H9 (cell line): ENCODE results near the gene C7orf57. TPM values are rescaled to one million over a fixed set of nuclear protein-coding genes. Genes with fewer than 3 reads are reported as not detected.

Experiments used
- DNase-seq: peaks from one replicate; pipeline ENCODE4 v3.0.0-alpha.2; 2017
- H2AFZ ChIP-seq: one replicate; pipeline ENCODE4 v1.6.1; 2013; ENCODE audit warnings: mild to moderate bottlenecking, low read length, control low read depth, moderate library complexity
- H2AK5ac ChIP-seq: 2 replicates; pipeline ENCODE4 v1.6.1; 2013; ENCODE audit warnings: low read length, control low read depth, mixed read lengths; ENCODE audit not compliant: insufficient read length
- H2BK120ac ChIP-seq: one replicate; pipeline ENCODE4 v1.6.1; 2013; ENCODE audit warnings: low read depth, mild to moderate bottlenecking, low read length, control low read depth, inconsistent platforms; ENCODE audit not compliant: poor library complexity, severe bottlenecking
- H2BK12ac ChIP-seq: 2 replicates; pipeline ENCODE4 v1.6.1; 2013; ENCODE audit warnings: low read length, control low read depth, mixed read lengths, low read depth; ENCODE audit not compliant: insufficient read length
- H2BK15ac ChIP-seq: 2 replicates; pipeline ENCODE4 v1.6.1; 2013; ENCODE audit warnings: low read depth, low read length, control low read depth
- H2BK20ac ChIP-seq: one replicate; pipeline ENCODE4 v1.6.1; 2013; ENCODE audit warnings: low read depth, mild to moderate bottlenecking, low read length, control low read depth, inconsistent platforms; ENCODE audit not compliant: poor library complexity, severe bottlenecking
- H2BK5ac ChIP-seq: 2 replicates; pipeline ENCODE4 v1.6.1; 2013; ENCODE audit warnings: low read length, control low read depth, mixed read lengths; ENCODE audit not compliant: insufficient read length
- H3K14ac ChIP-seq: 2 replicates; pipeline ENCODE4 v1.6.1; 2013; ENCODE audit warnings: low read length, control low read depth; ENCODE audit not compliant: insufficient read depth
- H3K18ac ChIP-seq: 2 replicates; pipeline ENCODE4 v1.6.1; 2013; ENCODE audit warnings: low read depth, mild to moderate bottlenecking, mixed read lengths, low read length, control low read depth; ENCODE audit not compliant: insufficient read length
- H3K23ac ChIP-seq: 2 replicates; pipeline ENCODE4 v1.6.1; 2013; ENCODE audit warnings: low read length, control low read depth, mixed read lengths, low read depth; ENCODE audit not compliant: insufficient read length
- H3K23me2 ChIP-seq: 2 replicates; pipeline ENCODE4 v1.6.1; 2013; ENCODE audit warnings: low read depth, mild to moderate bottlenecking, mixed read lengths, low read length, control low read depth; ENCODE audit not compliant: insufficient read length, poor library complexity, severe bottlenecking
- H3K27ac ChIP-seq: 2 replicates; pipeline ENCODE4 v1.5.1; 2013; ENCODE audit warnings: low read length, control low read depth, mixed read lengths, low read depth; ENCODE audit not compliant: insufficient read length
- H3K27me3 ChIP-seq: 2 replicates; pipeline ENCODE4 v1.6.1; 2013; ENCODE audit warnings: low read length, control low read depth, inconsistent platforms; ENCODE audit not compliant: insufficient read depth
- H3K4ac ChIP-seq: 2 replicates; pipeline ENCODE4 v1.6.1; 2013; ENCODE audit warnings: low read depth, mild to moderate bottlenecking, control low read depth, inconsistent platforms, low read length, moderate library complexity
- H3K4me1 ChIP-seq: 2 replicates; pipeline ENCODE4 v1.6.1; 2013; ENCODE audit warnings: low read length, control low read depth, inconsistent platforms; ENCODE audit not compliant: insufficient read depth
- H3K4me2 ChIP-seq: 2 replicates; pipeline ENCODE4 v1.6.1; 2013; ENCODE audit warnings: low read length, control low read depth, mixed read lengths; ENCODE audit not compliant: insufficient read length, insufficient read depth
- H3K56ac ChIP-seq: 2 replicates; pipeline ENCODE4 v1.6.1; 2013; ENCODE audit warnings: low read depth, mild to moderate bottlenecking, mixed read lengths, low read length, control low read depth; ENCODE audit not compliant: insufficient read length
- H3K79me1 ChIP-seq: 2 replicates; pipeline ENCODE4 v1.6.1; 2013; ENCODE audit warnings: low read depth, mild to moderate bottlenecking, moderate library complexity, low read length, control low read depth, inconsistent platforms; ENCODE audit not compliant: insufficient read depth, poor library complexity, severe bottlenecking
- H3K79me2 ChIP-seq: 2 replicates; pipeline ENCODE4 v1.6.1; 2013; ENCODE audit warnings: low read length, control low read depth, inconsistent platforms; ENCODE audit not compliant: insufficient read depth
- H3K9ac ChIP-seq: 2 replicates; pipeline ENCODE4 v1.6.1; 2013; ENCODE audit warnings: low read length, control low read depth, mixed read lengths; ENCODE audit not compliant: insufficient read length; ENCODE audit errors: extremely low read depth
- H3K9me3 ChIP-seq: one replicate; pipeline ENCODE4 v1.6.1; 2013; ENCODE audit warnings: low read depth, low read length, inconsistent platforms; ENCODE audit not compliant: control insufficient read depth
- H3T11ph ChIP-seq: one replicate; pipeline ENCODE4 v1.6.1; 2013; ENCODE audit warnings: mild to moderate bottlenecking, low read length, control low read depth, inconsistent platforms
- H4K20me1 ChIP-seq: one replicate; pipeline ENCODE4 v1.6.1; 2013; ENCODE audit not compliant: control insufficient read depth, insufficient read length, insufficient read depth
- H4K5ac ChIP-seq: 2 replicates; pipeline ENCODE4 v1.6.1; 2013; ENCODE audit warnings: low read depth, mild to moderate bottlenecking, mixed read lengths, low read length, control low read depth; ENCODE audit not compliant: insufficient read length
- H4K8ac ChIP-seq: replicated peaks from 2 replicates; pipeline ENCODE4 v1.6.1; 2013; ENCODE audit warnings: low read length, control low read depth, mixed read lengths, low read depth; ENCODE audit not compliant: insufficient read length
- H4K91ac ChIP-seq: 2 replicates; pipeline ENCODE4 v1.6.1; 2013; ENCODE audit warnings: low read depth, mild to moderate bottlenecking, moderate library complexity, mixed read lengths, low read length, control low read depth; ENCODE audit not compliant: insufficient read length
- H3K27ac Mint-ChIP-seq, 3 experiments: 2 replicates in 2 of 3; 3 replicates in 1 of 3; pipeline ENCODE4 v1.8.0; 2020 to 2021; ENCODE audit warnings: mixed read lengths in 3 of 3, mild to moderate bottlenecking in 1 of 3, moderate library complexity in 1 of 3
- H3K27me3 Mint-ChIP-seq: 2 replicates; pipeline ENCODE4 v1.8.0; 2021; ENCODE audit warnings: low read depth, mild to moderate bottlenecking, moderate library complexity, mixed read lengths
- H3K36me3 Mint-ChIP-seq, 3 experiments: 2 replicates in 2 of 3; 3 replicates in 1 of 3; pipeline ENCODE4 v1.8.0; 2020 to 2021; ENCODE audit warnings: low read depth in 3 of 3, mixed read lengths in 3 of 3; ENCODE audit not compliant: insufficient read depth in 1 of 3
- H3K4me1 Mint-ChIP-seq, 2 experiments: 2 replicates each; pipeline ENCODE4 v1.8.0; 2020; ENCODE audit warnings: mixed read lengths in 2 of 2
- H3K4me3 Mint-ChIP-seq, 2 experiments: 2 replicates in 1 of 2; 3 replicates in 1 of 2; pipeline ENCODE4 v1.8.0; 2020 to 2021; ENCODE audit warnings: mild to moderate bottlenecking in 2 of 2, mixed read lengths in 2 of 2, moderate library complexity in 1 of 2
- H3K9me3 Mint-ChIP-seq, 2 experiments: 2 replicates in 1 of 2; 3 replicates in 1 of 2; pipeline ENCODE4 v1.8.0; 2020; ENCODE audit warnings: mild to moderate bottlenecking in 2 of 2, mixed read lengths in 2 of 2, moderate library complexity in 1 of 2
- CTCF ChIP-seq: fragments of 200-600 bp; sonication (generic); conservative IDR thresholded peaks from 3 replicates; pipeline ENCODE4 v1.8.0; 2021; ENCODE audit warnings: antibody characterized with exemption, mild to moderate bottlenecking
- WGBS: extraction: QIAGEN DNeasy Blood & Tissue Kit; methylation state at CpG from one replicate; pipeline ENCODE4 v1.1.7; 2013; ENCODE audit warnings: missing lambda C conversion rate, low lambda C conversion rate, mixed read lengths; ENCODE audit not compliant: insufficient read length; ENCODE audit errors: extremely low coverage; 5-methylcytosine and 5-hydroxymethylcytosine counted together
- total RNA-seq: library from RNA; stranded (reverse); gene quantifications from 2 replicates; pipeline ENCODE4 v1.2.1, GENCODE V29; 2021

Gene C7orf57
- total RNA-seq, 1 experiment from 2014 or later, result not detected

- no CpG with 5 or more reads among the region's 2 CpGs for WGBS
- Histone ChIP-seq H2BK120ac (no peak overlapping the region), H2AFZ (no peak overlapping the region), H3K27ac (no peak overlapping the region), H2AK5ac (no peak overlapping the region), H2BK5ac (no peak overlapping the region), H3K14ac (no peak overlapping the region), H4K91ac (no peak overlapping the region), H2BK20ac (no peak overlapping the region), H3T11ph (no peak overlapping the region), H3K18ac (no peak overlapping the region), H4K20me1 (no peaks in the 10 kb centered on the region), H3K79me1 (no peaks in the 10 kb centered on the region), H4K8ac (no peak overlapping the region), H3K27me3 (no peaks in the 10 kb centered on the region), H3K9ac (no peak overlapping the region), H3K4ac (no peak overlapping the region), H3K4me1 (no peaks in the 10 kb centered on the region), H3K56ac (no peak overlapping the region), H2BK12ac (no peak overlapping the region), H4K5ac (no peak overlapping the region), H3K4me2 (no peak overlapping the region), H3K23ac (no peak overlapping the region), H3K23me2 (no peaks in the 10 kb centered on the region), H3K79me2 (no peaks in the 10 kb centered on the region), H2BK15ac (no peak overlapping the region), H3K9me3 (no peaks in the 10 kb centered on the region)
- Mint-ChIP-seq H3K36me3 (peaks cover 0 to 4% (median 4%) of the 10 kb centered on the region in 3 experiments; a peak in 2 of 7 replicates), H3K9me3 (peaks cover 5 to 14% of the 10 kb centered on the region in 2 experiments; a peak in 4 of 5 replicates), H3K4me3 (no peak overlapping the region), H3K27me3 (peaks cover 1% of the 10 kb centered on the region; the same call in 1 of the 2 replicates), H3K4me1 (peaks cover 0 to 10% of the 10 kb centered on the region in 2 experiments; a peak in 1 of 4 replicates), H3K27ac (no peak overlapping the region)
- no peak for TF ChIP-seq CTCF
- DNase-seq, result no peak
These were observed 18.4 kb downstream of the C7orf57 start for GRCh38 chr7:48053736-48054135.
